Mesodermal cell (in vitro differentiated cells): ENCODE data around the gene EVA1B.

Source experiments
- H3K27ac ChIP-seq: 2 replicates; pipeline ENCODE4 v1.7.0; 2013; ENCODE audit warnings: mild to moderate bottlenecking, low read depth, low read length, moderate library complexity; ENCODE audit not compliant: severe bottlenecking
- H3K36me3 ChIP-seq: 2 replicates; pipeline ENCODE4 v1.7.1; 2013; ENCODE audit warnings: mild to moderate bottlenecking, low read length, moderate library complexity; ENCODE audit not compliant: control insufficient read depth, insufficient read depth
- H3K4me1 ChIP-seq: one replicate; pipeline ENCODE4 v1.7.1; 2013; ENCODE audit warnings: mild to moderate bottlenecking, low read length; ENCODE audit not compliant: insufficient read depth, control insufficient read depth, poor library complexity, severe bottlenecking
- H3K4me3 ChIP-seq: 2 replicates; pipeline ENCODE4 v1.7.0; 2013; ENCODE audit warnings: low read length, control low read depth, mild to moderate bottlenecking; ENCODE audit not compliant: insufficient read depth, poor library complexity, severe bottlenecking; ENCODE audit errors: extremely low read depth
- H3K9me3 ChIP-seq: 2 replicates; pipeline ENCODE4 v1.7.1; 2013; ENCODE audit warnings: mild to moderate bottlenecking, low read length, moderate library complexity; ENCODE audit not compliant: control insufficient read depth
- whole genome bisulfite sequencing, 2 experiments: methylation state at CpG; one replicate each; pipeline ENCODE4 v1.1.5; 2013; ENCODE audit warnings: missing lambda C conversion rate in 2 of 2; ENCODE audit not compliant: insufficient coverage in 2 of 2; 5-methylcytosine and 5-hydroxymethylcytosine counted together

Gene EVA1B

DNA sequence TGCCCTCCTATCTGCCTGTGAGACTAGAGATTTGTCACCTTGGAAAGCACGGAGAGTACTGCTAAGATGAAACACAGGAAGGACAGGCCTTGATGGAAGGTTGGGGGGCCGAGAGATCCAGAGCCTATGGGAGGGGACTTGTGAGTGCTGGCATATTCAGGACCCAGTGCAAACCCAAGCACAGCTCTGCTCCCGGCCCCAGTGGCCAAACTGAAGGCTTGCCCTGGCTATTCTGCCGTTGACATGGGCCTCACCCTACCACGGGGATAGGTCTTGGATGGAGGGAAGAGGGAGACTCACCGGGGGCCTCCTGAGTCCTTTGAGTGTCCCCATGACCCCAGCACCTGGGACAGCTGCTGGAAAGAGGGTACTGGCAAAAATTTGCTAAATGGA is 4.6 kb upstream of the EVA1B start:
- H3K4me3 ChIP-seq, result no peak overlapping the region
- H3K36me3 ChIP-seq, result no peaks in the 10 kb centered on the region
- H3K27ac ChIP-seq, result no peak overlapping the region
- 82 to 83% methylated on average over 6 of the region's 6 CpGs for WGBS, 2 experiments
- no peaks in the 10 kb centered on the region for H3K9me3 ChIP-seq
- peaks cover 25% of the 10 kb centered on the region for H3K4me1 ChIP-seq

DNA sequence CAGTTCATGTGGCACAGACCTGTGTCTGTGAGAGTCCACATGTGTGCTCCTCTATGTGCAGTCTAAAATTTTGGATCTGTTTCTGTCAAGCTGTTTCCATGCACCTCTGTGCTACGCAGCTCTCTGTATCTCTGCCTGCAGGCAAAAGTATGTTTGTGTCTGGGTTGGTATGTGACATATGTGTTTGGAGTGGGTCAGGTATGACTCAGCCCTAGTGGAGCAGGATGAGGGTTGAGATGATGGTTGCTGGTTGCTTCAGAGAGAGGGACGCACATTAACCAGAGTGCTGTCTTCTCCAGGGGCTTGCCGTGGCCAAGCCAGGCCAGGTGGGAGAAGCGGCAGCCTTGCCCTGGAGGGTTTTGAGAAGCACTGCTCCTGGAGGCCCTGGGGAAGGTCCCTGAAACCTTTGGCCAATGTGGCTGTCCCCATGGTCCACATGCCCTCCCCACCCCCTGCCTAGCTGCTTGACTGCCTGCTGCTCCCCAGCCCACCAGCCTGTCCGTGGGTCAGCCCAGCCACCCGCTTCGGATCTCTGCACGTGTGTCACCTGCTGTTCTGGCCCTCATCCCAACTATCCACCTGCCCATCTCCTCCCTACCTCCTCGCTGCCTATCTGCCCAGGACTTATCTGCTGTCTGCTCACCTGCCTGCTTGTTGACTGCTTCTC is 4.1 kb upstream of the EVA1B start:
- no peak overlapping the region for H3K27ac ChIP-seq
- H3K4me1 ChIP-seq, result peaks cover 25% of the 10 kb centered on the region
- H3K4me3 ChIP-seq, result no peak overlapping the region
- 93 to 96% methylated on average over 5 to 9 of the region's 9 CpGs for WGBS, 2 experiments
- no peaks in the 10 kb centered on the region for H3K9me3 ChIP-seq
- H3K36me3 ChIP-seq, result no peaks in the 10 kb centered on the region

DNA sequence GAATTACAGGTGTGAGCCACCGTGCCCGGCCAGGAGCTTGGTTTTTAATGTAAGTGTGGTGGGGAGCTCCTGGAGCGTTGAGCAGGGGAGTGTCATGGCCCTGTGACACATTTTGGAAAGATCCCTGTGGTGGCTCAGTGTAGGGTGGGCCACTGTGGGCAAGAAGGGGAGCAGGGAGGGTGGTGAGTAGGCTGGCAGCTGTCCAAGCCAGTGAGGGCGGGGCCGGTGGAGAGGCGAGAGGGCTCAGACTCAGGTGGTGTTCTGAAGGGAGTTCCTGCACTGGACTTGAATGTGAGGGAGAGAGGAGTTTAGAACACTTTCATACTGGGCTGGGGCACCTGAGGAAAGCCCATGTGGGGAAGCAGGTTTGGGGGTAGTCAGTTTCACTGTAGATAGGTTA is 3.1 kb upstream of the EVA1B start:
- WGBS, 2 experiments, result 88 to 98% methylated on average over 5 to 6 of the region's 6 CpGs

DNA sequence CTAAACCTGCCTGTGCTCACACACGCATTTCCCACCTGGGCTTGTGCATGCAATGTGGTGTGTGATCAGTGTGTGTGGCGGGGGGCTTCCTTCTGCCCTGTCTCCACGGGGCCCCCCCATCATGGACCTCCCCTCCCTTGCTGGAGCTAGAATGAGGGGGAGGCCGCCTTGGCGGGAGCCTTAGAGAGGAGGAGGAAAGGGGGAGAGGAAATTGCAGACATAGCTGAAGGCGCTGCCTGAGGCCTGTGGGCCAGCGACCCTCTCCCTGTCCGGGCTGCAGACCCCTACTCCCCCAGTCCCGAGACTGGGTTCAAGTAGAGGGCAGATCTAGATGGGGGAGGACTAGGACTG is 883 bp upstream of the EVA1B start:
- 10 to 25% methylated on average over 1 to 2 of the region's 9 CpGs for WGBS, 2 experiments
- Histone ChIP-seq H3K4me3 (no peak overlapping the region), H3K4me1 (peaks cover 42% of the 10 kb centered on the region), H3K36me3 (peaks cover 17% of the 10 kb centered on the region), H3K27ac (peak overlapping the region; percentile 89), H3K9me3 (no peaks in the 10 kb centered on the region)

More for the DNA sequence above, 3.1 kb upstream of the EVA1B start:
- Histone ChIP-seq H3K4me3 (no peak overlapping the region), H3K27ac (no peak overlapping the region), H3K4me1 (peaks cover 33% of the 10 kb centered on the region), H3K36me3 (peaks cover 7% of the 10 kb centered on the region), H3K9me3 (no peaks in the 10 kb centered on the region)

DNA sequence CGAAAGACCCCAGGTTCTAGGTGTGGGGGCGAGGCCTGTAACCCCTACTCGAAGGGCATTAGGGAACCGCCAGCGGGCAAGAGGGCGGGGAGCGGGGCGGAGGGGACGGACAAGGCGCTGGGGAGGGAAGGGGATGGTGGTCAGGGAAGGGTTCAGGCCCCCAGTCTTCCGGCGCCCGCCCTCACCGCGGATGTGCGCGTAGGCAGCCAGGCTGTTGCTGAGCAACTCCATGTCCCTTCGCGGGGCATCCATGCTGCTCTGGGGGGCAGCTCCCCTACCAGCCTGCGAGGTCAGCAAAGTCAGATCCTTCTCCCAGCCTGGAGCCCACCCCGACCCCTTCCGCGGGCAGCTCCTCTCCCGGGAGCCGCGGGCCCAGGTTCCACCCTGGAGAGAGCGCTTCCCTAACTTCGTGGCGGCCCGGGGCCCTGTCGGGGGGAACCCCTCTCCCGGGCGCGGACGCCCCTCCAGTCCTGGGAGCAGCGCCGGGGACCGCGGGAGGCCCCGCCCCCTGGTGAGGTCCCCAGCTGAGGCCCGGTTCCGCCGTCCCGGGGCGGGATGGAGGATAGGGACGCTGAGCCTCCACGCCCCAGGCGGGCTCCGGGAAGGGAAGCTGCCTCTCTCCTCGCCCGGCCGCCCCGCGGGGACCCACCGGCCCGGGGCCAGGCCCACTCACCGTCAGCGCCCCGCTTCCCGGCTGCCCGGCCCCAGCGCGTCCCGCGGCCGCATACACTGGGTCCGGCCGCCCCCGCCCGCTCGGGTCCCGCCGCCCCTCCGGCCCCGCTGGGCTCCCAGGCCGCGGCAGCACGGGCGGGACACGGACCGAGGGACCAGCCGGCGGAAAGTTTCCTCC is 434 bp downstream of the EVA1B start:
- Histone ChIP-seq H3K4me3 (peak overlapping the region; percentile 82), H3K9me3 (no peaks in the 10 kb centered on the region), H3K4me1 (peaks cover 39% of the 10 kb centered on the region), H3K27ac (peak overlapping the region; percentile 89), H3K36me3 (peaks cover 22% of the 10 kb centered on the region)
- WGBS, 2 experiments, result 1 to 2% methylated on average over 63 to 65 of the region's 83 CpGs

DNA sequence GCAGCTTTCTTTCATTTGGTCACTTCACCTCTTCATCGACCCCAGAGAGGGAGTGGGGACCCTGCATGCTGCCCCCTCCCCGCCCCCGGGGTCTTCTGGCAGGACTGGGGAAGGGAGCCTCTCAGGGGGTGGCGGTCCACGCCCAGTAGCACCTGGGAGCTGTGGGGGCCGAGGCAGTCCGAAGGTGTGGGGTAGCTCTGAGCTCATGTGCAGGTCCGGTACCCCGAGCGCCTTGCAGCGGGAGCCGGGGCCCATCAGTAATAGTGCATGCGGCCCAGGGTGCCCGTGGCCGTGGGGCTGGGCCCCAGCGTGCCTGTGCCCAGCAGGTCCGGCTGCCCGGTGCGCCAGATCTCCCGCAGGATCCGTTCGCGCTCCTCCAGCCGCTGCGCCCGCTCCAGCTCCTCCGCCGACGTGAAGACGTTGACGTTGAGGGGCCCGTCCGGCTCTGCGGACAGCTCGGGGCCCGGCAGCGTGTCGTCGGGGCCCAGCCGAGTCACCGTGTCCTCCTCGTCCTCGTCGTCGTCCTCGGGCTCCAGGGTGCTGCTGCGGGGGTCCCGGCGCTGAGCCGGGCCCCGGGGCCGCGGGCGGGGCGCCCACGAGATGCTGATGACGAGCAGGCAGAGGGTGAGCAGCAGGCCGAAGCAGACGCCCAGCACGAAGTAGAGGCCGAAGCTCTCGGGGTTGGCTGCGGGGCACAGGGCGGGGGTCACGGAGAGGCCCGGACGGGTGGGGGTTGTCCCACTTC is 1.2 kb downstream of the EVA1B start:
- Histone ChIP-seq H3K9me3 (no peaks in the 10 kb centered on the region), H3K36me3 (peaks cover 22% of the 10 kb centered on the region), H3K27ac (peak overlapping the region; percentile 89), H3K4me1 (peaks cover 39% of the 10 kb centered on the region), H3K4me3 (peak overlapping the region; percentile 82)
- 15 to 18% methylated on average over 42 to 67 of the region's 67 CpGs for WGBS, 2 experiments

DNA sequence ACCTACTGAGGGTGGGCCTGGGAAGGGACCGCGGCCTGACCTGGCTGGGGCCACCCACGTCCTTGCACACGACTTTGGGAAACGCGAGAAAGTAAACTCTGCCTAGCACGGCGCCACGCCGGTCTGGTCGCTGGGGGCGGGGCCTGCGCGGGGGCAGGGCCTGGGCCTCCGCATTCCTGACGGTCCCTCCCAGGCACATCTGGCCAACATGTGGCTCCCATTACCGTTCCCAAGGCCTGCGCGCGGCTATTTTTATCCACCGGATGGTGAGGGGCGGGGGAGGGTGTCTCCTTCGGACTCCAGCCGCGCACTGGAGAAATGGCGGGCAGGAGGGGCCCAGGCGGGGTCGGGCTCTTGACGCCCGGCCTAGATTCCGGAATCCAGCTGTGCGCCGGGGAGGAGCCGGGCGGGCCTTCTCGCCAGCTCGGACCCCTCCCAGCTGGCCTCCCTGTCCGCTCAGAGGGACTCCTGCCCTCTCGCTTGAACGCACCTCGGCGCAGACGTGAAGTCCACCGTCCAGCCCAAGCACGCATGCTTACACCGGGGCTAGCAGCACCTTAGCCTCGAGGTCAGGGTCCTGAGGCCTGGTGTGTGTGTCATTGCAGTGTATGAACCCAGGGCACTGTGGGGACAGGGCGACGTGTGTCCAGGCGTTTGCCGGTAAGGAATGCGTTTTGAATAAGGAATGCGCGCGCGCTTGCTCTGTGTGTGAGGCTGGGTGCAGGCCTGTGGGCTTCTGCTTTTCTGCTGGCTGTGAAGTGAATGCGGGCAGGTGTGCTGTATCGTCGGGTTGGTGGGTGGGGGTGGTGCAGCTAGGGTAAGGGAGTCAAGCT is 2.1 kb downstream of the EVA1B start:
- H3K36me3 ChIP-seq, result peaks cover 22% of the 10 kb centered on the region
- H3K27ac ChIP-seq, result peak overlapping the region; percentile 89
- H3K4me1 ChIP-seq, result peaks cover 39% of the 10 kb centered on the region
- H3K4me3 ChIP-seq, result peak overlapping the region; percentile 82
- no peaks in the 10 kb centered on the region for H3K9me3 ChIP-seq
- whole genome bisulfite sequencing, 2 experiments, result 6% methylated on average over 51 of the region's 59 CpGs

DNA sequence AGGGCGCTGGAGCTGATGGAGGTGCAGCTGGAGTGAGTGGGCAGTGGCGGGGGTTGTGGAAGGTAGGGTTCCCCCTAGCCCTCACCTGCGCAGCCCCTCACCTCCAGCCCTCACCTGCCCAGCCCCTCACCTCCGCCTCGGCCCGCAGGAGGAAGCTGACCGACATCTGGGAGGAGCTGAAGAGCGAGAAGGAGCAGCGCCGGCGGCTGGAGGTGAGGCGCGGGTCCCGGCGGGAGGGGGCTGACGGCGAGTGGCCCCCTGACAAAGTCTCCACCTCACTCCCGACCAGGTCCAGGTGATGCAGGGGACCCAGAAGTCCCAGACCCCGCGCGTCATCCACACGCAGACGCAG is 2.7 kb downstream of the EVA1B start:
- Histone ChIP-seq H3K27ac (peak overlapping the region; percentile 89), H3K4me3 (peak overlapping the region; percentile 82)
- WGBS, 2 experiments, result 21 to 23% methylated on average over 13 to 22 of the region's 23 CpGs

DNA sequence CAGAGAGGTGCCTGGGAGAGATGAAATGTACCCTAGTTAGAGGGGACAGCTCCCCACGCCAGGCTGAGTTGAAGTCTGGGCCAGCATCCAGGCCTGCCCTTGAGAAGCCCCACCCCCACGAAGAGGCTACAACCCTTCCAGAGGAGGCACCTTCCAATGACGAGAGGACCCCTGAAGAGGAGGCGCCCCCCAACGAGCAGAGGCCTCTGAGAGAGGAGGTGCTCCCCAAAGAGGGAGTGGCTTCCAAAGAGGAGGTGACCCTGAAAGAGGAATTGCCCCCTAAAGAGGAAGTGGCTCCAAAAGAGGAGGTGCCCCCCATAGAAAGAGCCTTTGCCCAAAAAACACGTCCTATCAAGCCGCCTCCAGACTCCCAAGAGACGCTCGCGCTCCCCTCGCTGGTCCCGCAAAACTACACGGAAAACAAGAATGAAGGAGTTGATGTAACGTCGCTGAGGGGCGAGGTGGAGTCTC is 3.1 kb downstream of the EVA1B start:
- no peak overlapping the region for H3K27ac ChIP-seq
- H3K4me3 ChIP-seq, result no peak overlapping the region
- WGBS, 2 experiments, result 72 to 84% methylated on average over 13 to 14 of the region's 16 CpGs
- no peaks in the 10 kb centered on the region for H3K9me3 ChIP-seq
- H3K4me1 ChIP-seq, result peaks cover 32% of the 10 kb centered on the region
- peaks cover 26% of the 10 kb centered on the region for H3K36me3 ChIP-seq

More for the DNA sequence above, 2.7 kb downstream of the EVA1B start:
- no peaks in the 10 kb centered on the region for H3K9me3 ChIP-seq
- H3K4me1 ChIP-seq, result peaks cover 36% of the 10 kb centered on the region
- peaks cover 23% of the 10 kb centered on the region for H3K36me3 ChIP-seq

DNA sequence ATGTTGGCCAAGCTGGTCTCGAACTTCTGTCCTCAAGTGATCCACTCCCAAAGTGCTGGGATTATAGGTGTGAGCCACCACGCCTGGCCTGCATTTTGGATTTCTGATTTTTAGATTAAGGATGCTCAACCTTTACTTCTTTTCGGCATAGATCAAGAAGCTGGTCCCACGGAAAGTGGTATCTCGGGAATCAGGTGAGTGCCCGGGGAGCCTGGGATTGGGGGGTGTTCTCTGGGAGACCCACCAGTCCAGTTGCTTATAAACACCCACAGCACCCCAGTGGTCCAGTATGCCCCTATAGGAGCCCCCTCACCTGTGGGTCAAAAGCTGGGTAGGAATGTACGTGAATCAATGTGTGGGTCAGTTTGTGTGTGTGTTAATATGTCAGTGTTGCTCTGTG is 14.0 kb downstream of the EVA1B start:
- Histone ChIP-seq H3K4me3 (no peak overlapping the region), H3K27ac (no peak overlapping the region), H3K4me1 (peaks cover 20% of the 10 kb centered on the region), H3K36me3 (peaks cover 44% of the 10 kb centered on the region), H3K9me3 (no peaks in the 10 kb centered on the region)
- WGBS, 2 experiments, result 87 to 100% methylated on average over 3 to 5 of the region's 7 CpGs
